AG09309 (cell line): Measurements from ENCODE around the gene ST6GAL1.

Experiments used
- DNase-seq: peaks from one replicate; pipeline ENCODE4 v3.0.0-alpha.2; 2010; ENCODE audit warnings: low read depth
- H3K4me3 ChIP-seq: 2 replicates; pipeline ENCODE4 v1.5.1; 2011; ENCODE audit warnings: mild to moderate bottlenecking, low read depth, low read length, moderate library complexity; ENCODE audit not compliant: control insufficient read depth
- CTCF ChIP-seq: IDR thresholded peaks from 2 replicates; pipeline ENCODE4 v1.5.1; 2011; ENCODE audit warnings: mild to moderate bottlenecking, low read depth, low read length, inconsistent platforms; ENCODE audit not compliant: insufficient read depth, control insufficient read depth; ENCODE audit errors: missing control alignments

The ST6GAL1 gene

GRCh38 chr3:187069857-187070516 lies 139.7 kb downstream of the ST6GAL1 start:
- DNase-seq: no peak
- H3K4me3 ChIP-seq: no peak overlapping the region
- TF ChIP-seq CTCF: no peak

DNA sequence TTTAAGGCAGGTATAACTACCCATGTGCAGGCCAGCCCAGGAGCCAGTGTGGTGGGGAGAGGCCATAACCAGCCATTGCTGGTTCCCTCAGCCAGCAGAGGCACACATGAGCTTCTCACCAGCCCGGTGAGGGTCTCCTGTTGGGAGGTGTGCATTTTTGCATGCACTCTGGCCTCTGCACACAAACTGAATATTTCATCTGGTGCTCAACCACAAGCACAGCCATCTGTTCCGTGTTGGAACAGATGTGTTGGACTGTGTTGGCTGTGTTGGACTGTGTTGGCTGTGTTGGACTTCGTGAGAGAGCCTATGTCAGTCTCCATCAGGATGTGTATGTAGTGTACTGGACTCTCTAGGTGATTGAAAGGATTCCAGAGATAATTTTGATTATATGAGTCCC lies 141.8 kb downstream of the ST6GAL1 start:
- no peak overlapping the region for H3K4me3 ChIP-seq
- no peak for DNase-seq
- no peak for TF ChIP-seq CTCF

- no peak for DNase-seq
- no peak overlapping the region for H3K4me3 ChIP-seq
- no peak for TF ChIP-seq CTCF
These were observed 142.2 kb downstream of the ST6GAL1 start for GRCh38 chr3:187072511-187072910.

GRCh38 chr3:187073581-187074098 lies 143.3 kb downstream of the ST6GAL1 start:
- H3K4me3 ChIP-seq: no peak overlapping the region
- no peak for TF ChIP-seq CTCF
- DNase-seq: no peak

- H3K4me3 ChIP-seq: no peak overlapping the region
- no peak for DNase-seq
- TF ChIP-seq CTCF: no peak
These were observed 144.5 kb downstream of the ST6GAL1 start for GRCh38 chr3:187074846-187075245.

GRCh38 chr3:187076297-187076696 lies 146.0 kb downstream of the ST6GAL1 start:
- no peak for DNase-seq
- no peak for TF ChIP-seq CTCF
- no peak overlapping the region for H3K4me3 ChIP-seq
